ENCODE data around the gene UROS. TPM values are rescaled to one million over a fixed set of nuclear protein-coding genes. Genes with fewer than 3 reads are reported as not detected.
A peak's percentile ranks its signal among the peaks of the same experiment; 100 is the strongest.

Gene UROS
- total and polyA plus RNA-seq, 5 donors, result 57.6 to 86.1 (median 75.8) TPM

DNA sequence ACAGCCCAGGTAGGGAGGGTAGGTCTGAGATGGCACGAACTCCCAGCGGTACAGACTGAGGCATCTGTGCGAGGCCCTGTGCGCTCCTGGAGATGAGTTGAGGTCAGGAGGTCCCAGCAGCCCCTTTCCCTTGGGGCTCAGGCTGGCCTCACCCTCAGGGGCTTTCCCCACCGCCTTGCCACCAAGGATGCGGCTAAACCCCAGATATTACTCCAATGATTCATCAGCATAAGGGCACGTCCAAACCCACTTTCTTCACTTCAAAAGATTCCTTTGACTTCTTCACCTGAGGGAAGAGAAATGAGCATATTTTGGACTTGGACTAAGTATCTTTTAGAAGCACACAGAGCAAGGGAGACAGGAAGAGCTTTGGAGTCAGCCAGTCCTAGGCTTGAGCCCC is 20.3 kb downstream of the UROS start:
- no peaks in the 10 kb centered on the region for H3K4me1 ChIP-seq (ENCODE audit: control insufficient read depth, insufficient read depth, low read length)
- ATAC-seq (no peak), DNase-seq (no peak)
- WGBS, result 97% methylated on average over 7 of the region's 7 CpGs
- H3K9me3 ChIP-seq (ENCODE audit: control insufficient read depth, low read length), result no peaks in the 10 kb centered on the region
- intact Hi-C loops (cut with DNase I), result no loop called here
- no peak overlapping the region for H3K4me3 ChIP-seq (ENCODE audit: low read length)
- H3K27me3 ChIP-seq (ENCODE audit: control insufficient read depth, insufficient read depth), result no peaks in the 10 kb centered on the region
- no peak overlapping the region for H3K27ac ChIP-seq (ENCODE audit: low read length)

DNA sequence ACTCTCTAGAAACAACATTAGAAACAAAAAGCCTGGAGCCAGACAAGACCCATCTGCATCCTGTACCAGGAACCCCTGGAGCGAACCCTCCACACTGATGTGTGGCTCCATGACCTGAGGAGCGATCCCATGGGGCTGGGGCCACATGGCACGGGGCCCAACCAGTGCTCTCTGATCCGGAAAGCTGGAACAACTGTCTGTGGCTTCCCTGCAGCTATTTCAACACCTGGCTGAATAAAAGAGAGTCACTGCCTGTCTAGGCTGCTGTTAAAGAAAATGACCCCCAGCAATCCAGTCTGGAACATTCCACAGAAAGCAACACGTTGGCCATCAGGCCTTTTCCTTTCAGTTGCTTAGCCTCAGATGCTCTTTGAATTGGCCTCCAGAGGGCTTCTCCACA is 20.9 kb downstream of the UROS start:
- H3K27me3 ChIP-seq (ENCODE audit: control insufficient read depth, insufficient read depth), result no peaks in the 10 kb centered on the region
- DNase-seq (no peak), ATAC-seq (no peak)
- 80% methylated on average over 5 of the region's 5 CpGs for WGBS
- H3K4me3 ChIP-seq (ENCODE audit: low read length), result no peak overlapping the region
- no peaks in the 10 kb centered on the region for H3K9me3 ChIP-seq (ENCODE audit: control insufficient read depth, low read length)
- intact Hi-C loops (cut with DNase I), result no loop called here
- no peaks in the 10 kb centered on the region for H3K4me1 ChIP-seq (ENCODE audit: control insufficient read depth, insufficient read depth, low read length)
- H3K27ac ChIP-seq (ENCODE audit: low read length), result no peak overlapping the region

DNA sequence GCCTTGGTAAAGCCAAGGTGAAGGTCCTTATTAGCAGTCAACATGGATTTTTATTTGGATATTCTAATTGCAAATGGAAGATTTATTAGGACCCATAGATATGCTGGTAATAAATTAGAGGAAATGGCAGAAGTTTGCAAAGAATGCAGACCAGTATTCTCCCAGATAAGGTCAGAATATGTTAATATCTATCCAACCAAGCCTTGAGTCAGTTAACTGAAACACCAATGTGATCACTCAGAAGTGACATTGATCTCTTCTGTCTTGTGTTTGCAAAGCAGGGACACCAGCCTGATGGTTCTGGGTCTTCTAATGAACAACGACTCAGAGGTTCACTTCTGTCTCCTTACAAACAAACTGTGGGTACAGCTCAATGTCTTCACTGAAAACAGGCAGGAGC is 21.5 kb downstream of the UROS start:
- H3K4me3 ChIP-seq (ENCODE audit: low read length), result no peak overlapping the region
- H3K9me3 ChIP-seq (ENCODE audit: control insufficient read depth, low read length), result no peaks in the 10 kb centered on the region
- intact Hi-C loops (cut with DNase I), result no loop called here
- H3K4me1 ChIP-seq (ENCODE audit: control insufficient read depth, insufficient read depth, low read length), result no peaks in the 10 kb centered on the region
- H3K27ac ChIP-seq (ENCODE audit: low read length), result no peak overlapping the region
- H3K27me3 ChIP-seq (ENCODE audit: control insufficient read depth, insufficient read depth), result no peaks in the 10 kb centered on the region
- WGBS, result 89% methylated on average over 1 of the region's 1 CpG
- no peak for ATAC-seq
- DNase-seq, result no peak

GRCh38 chr10:125799451-125800182 is 23.4 kb downstream of the UROS start:
- intact Hi-C loops (cut with DNase I), result no loop called here
- Histone ChIP-seq H3K27ac (ENCODE audit: low read length) (no peak overlapping the region), H3K27me3 (ENCODE audit: control insufficient read depth, insufficient read depth) (no peaks in the 10 kb centered on the region), H3K4me1 (ENCODE audit: control insufficient read depth, insufficient read depth, low read length) (no peaks in the 10 kb centered on the region), H3K4me3 (ENCODE audit: low read length) (no peak overlapping the region), H3K9me3 (ENCODE audit: control insufficient read depth, low read length) (no peaks in the 10 kb centered on the region)
- DNase-seq (no peak), ATAC-seq (no peak)
- WGBS, result 83% methylated on average over 8 of the region's 8 CpGs

DNA sequence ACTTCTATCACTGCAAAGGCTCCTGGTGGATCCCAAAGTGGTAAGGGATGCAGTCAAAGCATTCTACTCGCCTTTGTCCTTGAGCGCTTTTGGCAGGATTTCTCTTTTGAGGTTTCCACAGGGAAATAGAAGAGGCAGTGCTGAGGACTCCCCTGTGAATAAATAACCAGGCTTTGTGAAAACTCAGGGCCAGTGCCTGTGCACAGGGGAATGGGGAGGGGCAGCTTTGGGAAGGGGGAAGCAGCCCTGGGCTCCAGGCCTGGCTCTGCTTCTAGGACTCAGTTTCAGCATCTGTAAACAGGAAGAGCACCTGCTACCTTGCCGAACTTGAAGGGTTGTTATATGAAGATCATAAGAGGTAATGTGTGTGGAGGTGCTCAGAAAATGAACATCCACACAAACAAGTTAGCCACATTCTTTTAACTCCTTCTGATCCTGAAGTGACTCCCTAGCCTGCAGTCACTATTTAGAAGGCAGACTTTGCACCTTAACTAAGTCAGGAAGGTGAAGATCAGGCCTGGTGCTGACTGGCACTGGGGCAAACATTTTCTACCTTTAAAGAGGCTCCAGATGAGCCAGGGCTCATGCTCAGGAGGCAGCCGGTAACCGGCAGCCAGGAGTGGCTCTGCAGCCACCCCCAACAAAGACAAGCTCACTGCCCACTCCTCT is 24.9 kb downstream of the UROS start:
- intact Hi-C loops (cut with DNase I), result no loop called here
- H3K27ac ChIP-seq (ENCODE audit: low read length), result no peak overlapping the region
- no peak for ATAC-seq

DNA sequence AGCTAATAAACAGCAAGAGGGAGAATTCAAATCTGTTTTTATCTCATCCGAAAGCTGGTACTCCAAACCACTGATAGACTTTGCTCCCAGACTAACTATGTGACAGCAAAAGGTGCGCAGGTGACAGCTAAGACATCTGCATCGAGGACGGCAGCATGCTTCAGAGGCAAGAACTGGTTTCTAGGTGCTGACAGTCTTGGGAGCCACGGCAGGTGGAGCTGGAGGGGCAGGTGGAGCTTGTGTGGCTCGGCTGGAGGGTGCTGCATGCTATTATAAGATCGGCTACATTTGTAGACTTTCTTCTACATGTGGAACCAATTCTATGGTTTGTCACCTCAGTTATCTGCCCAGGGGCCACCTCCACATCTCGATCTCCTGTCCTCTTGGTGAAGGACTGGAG is 25.6 kb downstream of the UROS start:
- Histone ChIP-seq H3K27ac (ENCODE audit: low read length) (no peak overlapping the region), H3K4me1 (ENCODE audit: control insufficient read depth, insufficient read depth, low read length) (no peaks in the 10 kb centered on the region), H3K9me3 (ENCODE audit: control insufficient read depth, low read length) (no peaks in the 10 kb centered on the region), H3K27me3 (ENCODE audit: control insufficient read depth, insufficient read depth) (no peaks in the 10 kb centered on the region), H3K4me3 (ENCODE audit: low read length) (no peak overlapping the region)
- 89% methylated on average over 8 of the region's 8 CpGs for WGBS
- intact Hi-C loops (cut with DNase I), result no loop called here
- ATAC-seq, result no peak
- no peak for DNase-seq

More for the DNA sequence above, 24.9 kb downstream of the UROS start:
- H3K4me1 ChIP-seq (ENCODE audit: control insufficient read depth, insufficient read depth, low read length), result no peaks in the 10 kb centered on the region
- H3K4me3 ChIP-seq (ENCODE audit: low read length), result no peak overlapping the region
- H3K9me3 ChIP-seq (ENCODE audit: control insufficient read depth, low read length), result no peaks in the 10 kb centered on the region
- no peaks in the 10 kb centered on the region for H3K27me3 ChIP-seq (ENCODE audit: control insufficient read depth, insufficient read depth)
- no peak for DNase-seq
- 54% methylated on average over 5 of the region's 5 CpGs for WGBS

DNA sequence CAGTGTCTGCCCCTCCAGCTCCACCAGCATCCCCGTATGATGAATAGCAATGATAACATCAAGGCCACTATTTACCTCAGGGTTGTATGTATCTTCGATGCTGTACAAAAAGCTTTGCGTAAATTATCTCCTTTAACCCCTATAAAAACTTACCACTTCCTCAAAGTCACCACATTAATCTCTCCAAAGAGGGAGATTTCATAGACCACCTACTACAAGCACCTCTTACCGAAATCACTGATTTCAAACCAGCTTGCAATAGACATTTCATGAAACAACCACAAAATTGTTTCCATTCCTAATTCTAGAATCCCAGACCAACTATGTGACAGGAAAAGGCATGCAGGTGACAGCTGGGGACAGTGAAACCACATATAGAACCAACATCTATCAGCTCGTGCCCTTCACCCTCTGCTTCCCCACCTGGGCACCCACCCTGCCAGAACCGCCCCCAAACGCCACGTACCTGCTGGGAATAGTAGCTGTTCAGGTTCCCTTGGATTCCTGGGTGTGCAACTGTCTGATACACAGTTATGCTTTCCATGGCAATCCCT is 27.3 kb downstream of the UROS start:
- WGBS, result 82% methylated on average over 8 of the region's 8 CpGs
- Histone ChIP-seq H3K9me3 (ENCODE audit: control insufficient read depth, low read length) (no peaks in the 10 kb centered on the region), H3K27me3 (ENCODE audit: control insufficient read depth, insufficient read depth) (no peaks in the 10 kb centered on the region), H3K27ac (ENCODE audit: low read length) (no peak overlapping the region), H3K4me1 (ENCODE audit: control insufficient read depth, insufficient read depth, low read length) (no peaks in the 10 kb centered on the region), H3K4me3 (ENCODE audit: low read length) (no peak overlapping the region)
- ATAC-seq (no peak), DNase-seq (no peak)
- intact Hi-C loops (cut with DNase I), result no loop called here

DNA sequence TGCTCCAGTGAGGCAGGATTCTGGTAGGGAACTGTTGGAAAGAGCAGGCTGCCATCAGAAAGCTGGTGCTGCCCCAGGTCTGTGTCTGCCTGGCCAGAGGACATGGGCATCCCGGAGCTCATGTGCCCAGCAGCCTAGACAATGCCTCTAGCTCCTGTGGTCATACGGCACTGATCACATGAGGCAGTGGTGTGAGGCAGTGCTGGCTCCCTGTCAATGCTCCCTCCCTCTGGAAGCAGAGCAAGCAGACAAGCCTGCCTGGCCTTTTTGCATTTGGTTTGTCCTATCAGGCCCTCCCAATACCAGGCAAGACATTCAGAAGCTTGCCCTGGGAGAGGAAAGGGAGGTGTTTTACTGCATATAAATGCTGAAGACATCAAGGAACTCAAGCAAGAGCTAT is 27.9 kb downstream of the UROS start:
- no peaks in the 10 kb centered on the region for H3K9me3 ChIP-seq (ENCODE audit: control insufficient read depth, low read length)
- no peak overlapping the region for H3K27ac ChIP-seq (ENCODE audit: low read length)
- WGBS, result 64% methylated on average over 2 of the region's 2 CpGs
- intact Hi-C loops (cut with DNase I), result no loop called here
- H3K27me3 ChIP-seq (ENCODE audit: control insufficient read depth, insufficient read depth), result no peaks in the 10 kb centered on the region
- no peak overlapping the region for H3K4me3 ChIP-seq (ENCODE audit: low read length)
- ATAC-seq (peak; percentile 77 to 83), DNase-seq (peak; percentile 39 to 70 (median 68))
- H3K4me1 ChIP-seq (ENCODE audit: control insufficient read depth, insufficient read depth, low read length), result no peaks in the 10 kb centered on the region

- DNase-seq (no peak), ATAC-seq (no peak)
- WGBS, result 87% methylated on average over 14 of the region's 14 CpGs
- intact Hi-C loops (cut with DNase I), result no loop called here
- H3K4me1 ChIP-seq (ENCODE audit: control insufficient read depth, insufficient read depth, low read length), result no peaks in the 10 kb centered on the region
- H3K4me3 ChIP-seq (ENCODE audit: low read length), result no peak overlapping the region
- no peak overlapping the region for H3K27ac ChIP-seq (ENCODE audit: low read length)
- no peaks in the 10 kb centered on the region for H3K9me3 ChIP-seq (ENCODE audit: control insufficient read depth, low read length)
- no peaks in the 10 kb centered on the region for H3K27me3 ChIP-seq (ENCODE audit: control insufficient read depth, insufficient read depth)
Observed at GRCh38 chr10:125792342-125793300, 30.4 kb downstream of the UROS start.

DNA sequence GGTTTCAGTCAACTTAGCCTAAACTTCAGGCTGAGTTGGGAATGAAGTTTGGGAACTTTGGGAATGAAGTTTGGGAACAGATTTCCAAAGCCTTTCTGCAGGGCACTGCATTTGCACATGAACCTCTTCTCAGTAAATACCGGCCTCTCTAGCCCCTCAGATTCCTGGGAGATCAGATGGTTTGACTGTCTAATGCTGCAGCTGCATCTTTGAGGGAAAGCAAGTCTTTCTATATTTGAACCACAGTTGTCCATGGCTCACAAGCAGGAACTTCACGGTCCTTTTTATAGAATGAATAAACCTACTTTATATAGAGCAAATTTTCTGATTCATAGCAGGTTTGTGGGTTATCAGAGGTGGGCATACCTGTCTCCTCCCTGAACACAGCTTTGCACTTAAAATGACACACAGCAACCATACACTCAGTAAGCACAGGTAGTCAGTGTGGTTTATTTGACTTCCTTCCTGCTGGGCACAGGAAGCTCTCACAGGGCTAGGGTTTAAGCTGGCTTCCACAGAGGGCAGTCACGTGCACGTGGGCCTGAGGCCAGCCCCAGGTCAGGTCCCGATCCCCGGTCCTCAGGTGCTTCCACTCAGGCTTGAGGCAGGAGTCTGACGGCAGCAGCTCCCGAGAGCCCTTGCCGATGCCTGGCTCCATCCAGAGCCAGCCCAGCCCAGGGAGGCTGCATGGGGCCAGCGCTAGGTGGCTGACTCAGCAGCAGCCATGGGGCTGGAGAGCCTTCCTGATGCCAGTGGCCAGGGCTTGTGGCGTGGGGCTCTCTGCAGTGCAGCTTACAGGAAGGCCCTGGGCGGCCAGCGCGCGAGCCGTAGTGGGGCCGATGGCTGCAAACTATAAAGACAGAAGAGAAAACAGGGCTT is 34.7 kb downstream of the UROS start:
- ATAC-seq (peak in 1 of 2 donors; percentile 25), DNase-seq (no peak)

More for the DNA sequence above, 34.7 kb downstream of the UROS start:
- no peak overlapping the region for H3K27ac ChIP-seq (ENCODE audit: low read length)
- no peaks in the 10 kb centered on the region for H3K4me1 ChIP-seq (ENCODE audit: control insufficient read depth, insufficient read depth, low read length)
- H3K9me3 ChIP-seq (ENCODE audit: control insufficient read depth, low read length), result no peaks in the 10 kb centered on the region
- WGBS, result 86% methylated on average over 17 of the region's 17 CpGs
- intact Hi-C loops (cut with DNase I), result no loop called here
- H3K4me3 ChIP-seq (ENCODE audit: low read length), result no peak overlapping the region
- H3K27me3 ChIP-seq (ENCODE audit: control insufficient read depth, insufficient read depth), result no peaks in the 10 kb centered on the region

Measured in right cardiac atrium (tissue), 5 donors.